IPS DF 4.7 (cell line): ENCODE measurements around the gene C1QTNF3.
"Not testable (repeated sequence)": the region's sequence is repeated elsewhere in the genome, so short reads cannot be mapped to it uniquely, and the experiment has no call there.

ENCODE experiments used
- DNase-seq: peaks from one replicate; pipeline ENCODE4 v3.0.0-alpha.2; 2013; ENCODE audit warnings: low spot score; ENCODE audit errors: extremely low read depth

Gene C1QTNF3, protein sequence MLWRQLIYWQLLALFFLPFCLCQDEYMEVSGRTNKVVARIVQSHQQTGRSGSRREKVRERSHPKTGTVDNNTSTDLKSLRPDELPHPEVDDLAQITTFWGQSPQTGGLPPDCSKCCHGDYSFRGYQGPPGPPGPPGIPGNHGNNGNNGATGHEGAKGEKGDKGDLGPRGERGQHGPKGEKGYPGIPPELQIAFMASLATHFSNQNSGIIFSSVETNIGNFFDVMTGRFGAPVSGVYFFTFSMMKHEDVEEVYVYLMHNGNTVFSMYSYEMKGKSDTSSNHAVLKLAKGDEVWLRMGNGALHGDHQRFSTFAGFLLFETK

GRCh38 chr5:34043099-34043876 lies at the start of gene C1QTNF3:
Gene C1QTNF3, minus strand, starts transcription at chr5:34043213. Its CDS starts 88 bp downstream, at chr5:34043125.
- no peak for DNase-seq

DNA sequence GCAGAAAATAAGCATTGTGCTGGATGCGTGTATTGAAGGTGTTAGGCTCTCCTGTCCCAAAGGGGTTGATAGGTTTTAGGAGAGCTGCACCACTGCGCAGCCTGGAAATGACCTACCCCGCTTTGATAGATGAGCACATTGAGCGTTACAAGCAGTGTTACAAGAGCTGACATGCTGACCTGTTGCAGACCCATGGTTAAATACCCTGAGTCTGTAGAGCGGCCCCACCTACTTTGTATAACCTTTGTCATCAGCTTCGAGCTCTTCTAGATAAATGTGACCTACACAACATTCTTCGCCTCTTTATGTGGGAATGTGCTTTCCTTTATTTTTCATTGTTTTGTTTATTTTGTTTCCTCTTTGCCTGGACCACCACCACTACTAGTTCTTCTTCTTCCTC lies 48.0 kb upstream of the C1QTNF3 start:
- not testable (repeated sequence) for DNase-seq

DNA sequence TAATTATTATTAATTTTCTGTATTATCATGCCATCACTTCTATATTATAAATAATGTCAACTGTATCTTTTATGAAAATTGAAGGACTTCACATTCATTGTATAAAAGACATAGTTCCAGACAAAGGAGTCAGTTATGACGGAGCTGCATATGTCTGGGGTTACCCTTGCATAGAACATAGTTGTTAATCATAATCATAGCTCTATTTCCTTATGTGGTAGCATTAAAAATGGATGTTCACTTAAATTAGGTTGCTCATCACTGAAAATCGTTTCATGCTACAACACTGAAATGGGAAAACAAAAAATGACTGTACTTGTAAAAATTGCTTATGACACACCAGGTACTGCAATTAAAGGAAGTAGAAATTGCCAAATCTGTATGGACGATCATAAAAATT lies 46.8 kb upstream of the C1QTNF3 start:
- not testable (repeated sequence) for DNase-seq

- not testable (repeated sequence) for DNase-seq
Measured at GRCh38 chr5:34087728-34088127, 44.7 kb upstream of the C1QTNF3 start.

GRCh38 chr5:34083898-34084297 lies 40.9 kb upstream of the C1QTNF3 start:
- DNase-seq = not testable (repeated sequence)

- not testable (repeated sequence) for DNase-seq
Measured at GRCh38 chr5:34079505-34079904, 36.5 kb upstream of the C1QTNF3 start.

GRCh38 chr5:34077636-34078035 lies 34.6 kb upstream of the C1QTNF3 start:
- not testable (repeated sequence) for DNase-seq

DNA sequence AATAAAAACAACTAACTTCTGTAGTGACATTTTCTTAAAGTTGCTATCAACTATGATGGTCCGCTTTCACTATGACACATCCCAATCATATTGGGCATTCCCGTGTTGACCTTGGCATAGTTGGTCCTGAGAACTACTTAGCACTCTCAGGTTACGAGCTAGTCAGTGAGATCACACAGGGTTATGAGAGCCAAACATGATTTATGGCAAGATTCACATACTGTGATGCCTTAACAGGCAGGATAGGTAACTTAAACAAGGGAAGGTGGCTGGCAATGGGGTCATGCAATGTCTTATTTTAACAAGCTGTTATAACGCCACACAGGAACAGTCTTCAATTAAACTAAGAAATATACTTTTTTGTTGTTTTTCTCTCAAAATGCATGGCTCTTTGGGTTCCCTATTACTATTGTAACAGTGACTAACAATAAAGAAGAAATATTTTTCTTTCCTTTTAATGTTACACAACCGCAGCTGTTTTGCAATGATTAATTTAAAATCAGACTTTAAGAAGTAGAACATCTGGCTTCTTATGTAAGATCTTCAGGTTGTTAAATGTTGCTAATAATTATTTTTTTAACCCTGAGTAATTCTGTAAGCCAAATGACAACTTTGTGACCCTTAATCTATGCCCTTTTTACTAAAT lies 33.8 kb upstream of the C1QTNF3 start:
- DNase-seq = not testable (repeated sequence)

GRCh38 chr5:34074472-34074871 lies 31.5 kb upstream of the C1QTNF3 start:
- not testable (repeated sequence) for DNase-seq

DNA sequence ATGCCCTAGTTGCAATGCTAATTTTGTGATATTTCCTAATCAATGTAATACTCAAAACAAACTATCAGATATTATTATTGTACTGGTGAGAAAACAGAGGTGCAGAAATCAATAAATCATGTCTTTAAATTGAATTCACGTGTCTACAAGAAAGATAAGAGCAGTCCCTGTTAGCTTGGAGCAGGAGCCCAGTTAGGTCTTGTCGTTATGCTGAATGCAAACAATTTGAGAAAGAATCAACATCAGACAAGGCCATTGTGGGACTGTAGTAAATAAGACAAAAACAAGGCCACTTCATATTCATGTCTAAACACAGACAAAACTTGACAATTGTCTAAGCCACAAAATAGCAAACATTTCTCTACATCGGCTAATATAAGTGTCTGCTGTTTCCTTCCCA lies 31.1 kb upstream of the C1QTNF3 start:
- DNase-seq = not testable (repeated sequence)

- DNase-seq = not testable (repeated sequence)
Measured at GRCh38 chr5:34070626-34071025, 27.6 kb upstream of the C1QTNF3 start.

DNA sequence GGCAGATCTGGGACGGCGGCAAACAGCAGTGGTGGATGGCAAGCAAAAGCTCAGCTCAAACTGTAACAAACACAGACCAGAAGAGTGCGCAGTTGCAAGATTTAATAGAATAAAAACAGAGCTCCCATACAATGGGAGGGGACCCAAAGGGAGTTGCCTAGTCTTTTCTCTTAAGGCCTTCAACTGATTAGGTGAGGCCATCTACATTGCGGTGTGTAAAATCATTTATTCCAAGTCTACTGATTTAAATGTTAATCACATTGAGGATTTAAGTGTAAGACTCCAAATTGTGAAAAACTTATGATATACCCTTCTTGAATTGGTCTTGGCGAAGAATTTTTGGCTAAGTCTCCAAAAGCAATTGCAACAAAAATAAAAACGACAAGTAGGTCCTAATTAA lies 21.6 kb upstream of the C1QTNF3 start:
- DNase-seq = no peak

DNA sequence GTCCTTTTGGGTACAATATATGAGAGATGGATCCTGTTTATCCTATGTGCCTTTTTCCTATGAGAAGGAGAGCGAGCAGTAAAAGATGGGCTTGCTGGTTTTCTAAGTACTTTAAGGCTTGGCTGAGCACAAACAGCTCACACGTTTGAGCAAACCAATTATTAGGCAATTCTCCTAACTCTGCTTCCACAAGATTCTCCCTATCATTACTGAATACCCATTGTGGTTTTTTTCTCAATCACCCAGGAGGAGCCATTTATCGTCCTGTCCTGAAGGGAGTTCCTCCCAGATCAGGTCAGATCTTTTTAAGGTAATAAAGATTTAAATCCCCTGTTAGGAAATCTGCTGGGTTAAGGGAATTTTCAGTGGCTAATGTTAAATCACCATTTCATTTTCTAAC lies 19.4 kb upstream of the C1QTNF3 start:
- no peak for DNase-seq

GRCh38 chr5:34061993-34062392 lies 19.0 kb upstream of the C1QTNF3 start:
- DNase-seq = no peak

DNA sequence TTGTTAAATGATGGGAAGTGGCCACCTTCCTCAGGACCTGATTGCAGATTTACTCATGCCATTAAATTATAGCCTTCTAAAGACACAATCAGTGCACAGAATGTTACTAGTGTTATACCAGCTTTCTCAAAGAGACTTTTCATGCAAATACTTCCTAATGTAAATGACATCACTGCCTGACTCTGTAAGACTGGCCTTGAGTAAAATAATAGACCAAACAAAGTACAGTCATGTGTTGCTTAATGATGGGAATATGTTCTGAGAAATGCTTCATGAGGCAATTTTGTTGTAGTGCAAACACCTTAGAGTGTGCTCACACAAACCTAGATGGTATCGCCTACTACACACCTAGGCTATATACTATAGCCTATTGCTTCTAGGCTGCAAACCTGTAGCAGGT lies 17.0 kb upstream of the C1QTNF3 start:
- no peak for DNase-seq

GRCh38 chr5:34058532-34058931 lies 15.5 kb upstream of the C1QTNF3 start:
- no peak for DNase-seq

GRCh38 chr5:34057569-34057968 lies 14.6 kb upstream of the C1QTNF3 start:
- DNase-seq = no peak

DNA sequence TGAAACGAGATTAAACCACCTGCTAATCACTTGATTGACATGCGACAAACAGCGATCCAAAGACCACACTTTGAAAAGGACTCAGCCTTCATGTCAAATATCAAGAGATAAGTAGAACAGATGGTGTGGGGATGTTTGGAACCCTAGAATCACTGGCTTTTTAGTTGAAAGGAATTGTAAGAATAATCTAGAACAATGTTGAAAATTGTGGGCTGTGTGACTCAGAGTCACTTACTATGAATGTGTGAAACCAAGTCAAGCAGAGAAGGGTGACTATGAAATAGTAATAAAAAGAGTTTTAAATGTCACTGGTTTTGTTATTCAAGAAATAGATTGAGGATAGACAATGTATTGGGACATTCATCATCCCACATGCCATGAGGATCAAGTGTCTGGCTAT lies 14.1 kb upstream of the C1QTNF3 start:
- DNase-seq = no peak

GRCh38 chr5:34055667-34056066 lies 12.7 kb upstream of the C1QTNF3 start:
- DNase-seq = no peak

GRCh38 chr5:34054400-34054729 lies 11.4 kb upstream of the C1QTNF3 start:
- no peak for DNase-seq

- no peak for DNase-seq
Measured at GRCh38 chr5:34053571-34054399, 10.8 kb upstream of the C1QTNF3 start.
